Fibroblast of mammary gland (primary cell): ENCODE data around the gene CFAP61.

Source experiments
- DNase-seq: peaks from one replicate; pipeline ENCODE4 v3.0.0-alpha.2; 2010; ENCODE audit warnings: low read depth
- H3K4me3 ChIP-seq: 2 replicates; pipeline ENCODE4 v1.5.1; 2011; ENCODE audit warnings: low read depth, mild to moderate bottlenecking, low read length, moderate library complexity; ENCODE audit not compliant: control insufficient read depth
- CTCF ChIP-seq: conservative IDR thresholded peaks from 2 replicates; pipeline ENCODE4 v1.5.1; 2011; ENCODE audit warnings: low read depth, low read length, inconsistent platforms; ENCODE audit not compliant: control insufficient read depth, insufficient read depth

CFAP61 gene

GRCh38 chr20:20303742-20304141 is 251.4 kb downstream of the CFAP61 start:
- no peak for TF ChIP-seq CTCF
- H3K4me3 ChIP-seq, result no peak overlapping the region
- no peak for DNase-seq

GRCh38 chr20:20304942-20305341 is 252.6 kb downstream of the CFAP61 start:
- DNase-seq, result no peak
- H3K4me3 ChIP-seq, result no peak overlapping the region
- TF ChIP-seq CTCF, result no peak

DNA sequence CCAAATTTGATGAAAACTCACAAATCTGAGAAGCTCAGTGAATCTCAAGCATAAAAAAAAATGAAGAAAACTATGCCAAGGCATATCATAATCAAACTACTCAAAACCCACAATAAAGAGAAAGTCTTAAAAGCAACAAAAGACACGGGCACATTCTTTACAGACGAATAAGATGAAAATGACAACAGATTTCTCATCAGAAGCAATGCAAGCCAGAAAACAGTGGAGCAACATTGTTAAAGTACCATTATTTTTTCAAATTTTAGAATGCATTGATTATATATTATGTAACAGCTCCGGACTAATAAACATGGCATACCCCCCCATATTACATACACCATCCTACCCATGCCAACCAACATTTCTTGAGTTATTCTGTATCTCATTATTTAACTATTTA is 260.2 kb downstream of the CFAP61 start:
- TF ChIP-seq CTCF, result no peak
- no peak overlapping the region for H3K4me3 ChIP-seq
- DNase-seq, result no peak

- no peak for TF ChIP-seq CTCF
- DNase-seq, result no peak
- no peak overlapping the region for H3K4me3 ChIP-seq
Measured at GRCh38 chr20:20317195-20317594, 264.9 kb downstream of the CFAP61 start.

- H3K4me3 ChIP-seq, result no peak overlapping the region
- TF ChIP-seq CTCF, result no peak
- no peak for DNase-seq
Measured at GRCh38 chr20:20317621-20318364, 265.5 kb downstream of the CFAP61 start.

DNA sequence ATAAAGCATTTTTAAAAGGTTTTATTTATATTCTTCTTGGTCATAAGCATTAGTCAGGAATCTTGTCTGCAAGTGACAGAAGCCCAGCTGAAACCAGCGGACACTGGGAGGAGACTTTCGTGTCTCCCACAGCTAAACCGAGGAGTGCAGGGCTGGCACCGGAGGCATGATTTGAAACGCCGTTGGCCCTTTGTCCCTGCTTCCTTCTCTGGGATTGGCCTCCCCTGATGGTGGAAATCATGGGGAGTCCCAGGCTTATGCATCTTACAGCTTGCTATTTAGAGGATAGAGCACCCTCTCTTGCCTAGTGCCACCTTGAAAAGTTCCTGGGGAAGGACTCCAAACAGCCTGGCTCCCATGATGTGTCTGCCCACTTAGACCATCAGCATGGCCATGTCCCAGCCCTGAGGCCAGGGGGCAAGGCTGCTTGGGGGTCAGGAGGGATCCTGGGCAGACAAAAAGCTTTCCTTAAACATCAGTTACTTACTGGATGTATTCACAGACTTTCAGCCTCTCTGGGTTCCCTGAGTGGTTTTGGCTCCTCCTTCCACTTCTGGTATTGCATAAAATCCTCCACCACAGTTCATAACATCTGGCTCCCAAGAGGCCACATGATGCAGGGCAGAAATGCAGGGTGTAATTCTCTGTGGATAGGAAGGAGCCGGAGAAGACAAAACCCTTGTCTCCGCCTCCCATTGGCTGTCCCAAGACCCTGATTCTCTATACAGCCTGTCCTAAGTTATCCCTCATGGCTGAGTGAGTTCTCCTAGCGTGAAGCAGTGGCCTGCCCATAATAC is 266.2 kb downstream of the CFAP61 start:
- no peak for TF ChIP-seq CTCF
- no peak overlapping the region for H3K4me3 ChIP-seq
- peak; percentile 7 for DNase-seq
